CD4-positive, alpha-beta T cell treated with Interleukin-4 for 4 hours (primary cell): Measurements from ENCODE around the gene RGS14.
"Not testable (repeated sequence)": the region's sequence is repeated elsewhere in the genome, so short reads cannot be mapped to it uniquely, and the experiment has no call there.

Experiments
- DNase-seq: peaks from one replicate; pipeline ENCODE4 v3.0.0-alpha.2; 2020

RGS14 gene

GRCh38 chr5:177328545-177329231 is 29.0 kb upstream of the RGS14 start:
- DNase-seq = no peak

DNA sequence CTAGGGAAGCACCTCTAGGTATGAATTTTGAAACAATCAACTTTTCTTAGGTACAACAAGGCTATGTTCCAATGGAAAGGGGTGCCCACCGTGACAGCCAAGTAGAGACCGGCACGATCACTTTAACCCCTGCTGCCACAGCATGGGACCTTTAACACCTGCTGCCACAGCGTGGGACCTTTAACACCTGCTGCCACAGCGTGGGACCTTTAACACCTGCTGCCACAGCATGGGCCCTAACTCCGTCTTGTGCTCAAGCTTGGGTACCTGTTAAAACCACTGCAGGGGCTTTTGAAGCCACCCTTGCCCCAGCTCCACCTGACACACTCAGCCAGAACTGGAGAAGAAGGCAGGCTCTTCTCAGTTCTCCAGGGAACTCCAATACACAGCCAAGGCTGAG is 27.8 kb upstream of the RGS14 start:
- DNase-seq = no peak

DNA sequence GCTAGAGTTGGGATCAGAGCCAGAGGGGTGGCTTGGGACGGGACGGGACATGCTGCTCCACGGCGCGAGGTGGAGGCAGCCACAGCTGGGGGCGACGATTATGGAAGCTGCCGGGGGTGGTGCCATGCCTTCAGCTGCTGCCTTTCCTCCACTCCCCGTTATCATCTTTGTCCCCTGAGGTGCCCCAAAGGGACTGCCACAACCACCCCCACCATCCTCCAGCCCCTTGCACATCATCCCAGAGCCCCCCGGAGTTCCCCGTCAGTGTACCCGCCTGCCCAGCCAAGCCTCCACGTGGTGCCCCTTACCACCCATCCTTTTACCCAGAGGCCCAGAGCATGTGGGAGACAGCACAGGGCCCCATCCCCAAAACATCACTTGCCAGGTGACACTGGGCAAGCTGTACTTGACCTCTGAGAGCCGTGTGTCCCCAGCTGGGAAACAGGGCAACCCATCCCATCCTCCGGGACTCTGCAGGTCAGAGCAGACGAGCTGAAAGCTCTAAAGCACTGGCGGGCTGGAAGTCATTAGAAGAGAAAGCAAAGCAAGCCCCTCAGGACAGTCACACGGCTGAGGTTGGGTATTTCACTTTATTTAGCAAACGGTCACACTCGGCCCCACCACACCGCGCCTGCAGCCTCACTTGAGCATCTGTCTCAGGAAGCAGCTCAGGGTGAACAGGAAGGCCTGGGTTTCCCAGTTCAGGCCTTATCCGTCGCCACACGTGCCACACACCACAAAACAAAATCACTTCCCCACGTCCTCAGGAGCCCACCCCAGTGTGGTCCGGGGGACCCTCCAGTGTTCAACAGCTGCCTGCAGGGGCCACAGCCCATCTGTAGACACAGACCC is 26.5 kb upstream of the RGS14 start:
- DNase-seq = no peak

DNA sequence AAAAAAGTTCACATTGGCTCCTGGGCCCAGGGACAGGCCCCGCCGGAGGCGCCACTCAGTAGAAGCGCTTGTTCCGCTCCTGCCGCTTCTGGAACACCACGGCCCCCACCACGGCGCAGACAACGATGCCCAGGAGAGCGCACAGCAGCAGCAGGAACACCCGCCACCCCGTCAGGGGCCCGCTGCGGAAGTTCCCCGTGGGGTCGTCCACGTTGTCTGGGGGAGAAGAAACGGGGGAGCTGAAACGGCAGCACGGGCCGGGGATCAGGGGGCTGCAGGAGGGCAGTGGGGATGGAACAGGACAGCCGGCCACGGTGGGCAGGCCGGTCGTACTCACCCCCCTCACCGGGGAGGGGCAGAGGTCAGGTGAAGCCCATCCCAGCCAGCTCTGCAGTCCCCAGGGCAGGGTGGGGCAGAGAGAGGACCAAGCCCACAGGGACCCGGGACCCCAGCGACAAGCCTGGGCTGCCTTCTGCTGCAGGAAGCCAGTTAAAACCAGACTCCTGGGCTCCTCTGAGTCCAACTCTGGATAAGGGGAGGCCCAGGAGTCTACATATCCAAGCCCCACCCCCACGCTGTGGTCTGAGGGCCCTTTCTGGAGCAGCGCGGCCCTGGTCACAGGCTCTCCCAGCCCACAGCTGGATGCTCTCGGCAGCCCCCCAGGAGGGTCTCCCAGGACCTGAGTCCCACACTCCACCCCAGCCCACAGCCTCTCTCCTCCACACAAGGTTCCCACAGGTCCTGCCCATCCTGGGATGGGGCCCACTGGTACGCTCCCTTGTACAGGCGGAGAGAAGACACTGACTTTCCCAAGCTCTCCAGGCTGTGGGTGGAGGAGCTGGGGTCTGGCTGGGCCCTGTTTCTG is 25.5 kb upstream of the RGS14 start:
- no peak for DNase-seq

DNA sequence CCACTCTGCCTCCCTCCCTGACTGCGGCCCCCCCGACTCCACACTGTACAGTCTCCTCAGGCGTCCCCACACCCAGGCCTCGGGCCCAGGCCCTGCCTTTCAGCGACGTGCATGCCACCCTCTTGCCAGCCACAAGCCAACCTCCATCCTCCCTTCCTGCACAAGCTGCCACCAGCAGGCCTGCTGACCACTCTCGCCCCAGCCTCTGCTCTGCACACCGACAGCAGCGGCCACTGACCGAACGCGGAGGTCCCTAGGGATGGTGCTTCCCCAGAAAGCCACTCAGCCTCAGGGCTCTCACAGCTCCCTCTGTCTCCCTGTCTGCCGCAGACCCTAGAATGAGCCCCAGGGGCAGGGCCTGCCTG is 24.8 kb upstream of the RGS14 start:
- DNase-seq = no peak

DNA sequence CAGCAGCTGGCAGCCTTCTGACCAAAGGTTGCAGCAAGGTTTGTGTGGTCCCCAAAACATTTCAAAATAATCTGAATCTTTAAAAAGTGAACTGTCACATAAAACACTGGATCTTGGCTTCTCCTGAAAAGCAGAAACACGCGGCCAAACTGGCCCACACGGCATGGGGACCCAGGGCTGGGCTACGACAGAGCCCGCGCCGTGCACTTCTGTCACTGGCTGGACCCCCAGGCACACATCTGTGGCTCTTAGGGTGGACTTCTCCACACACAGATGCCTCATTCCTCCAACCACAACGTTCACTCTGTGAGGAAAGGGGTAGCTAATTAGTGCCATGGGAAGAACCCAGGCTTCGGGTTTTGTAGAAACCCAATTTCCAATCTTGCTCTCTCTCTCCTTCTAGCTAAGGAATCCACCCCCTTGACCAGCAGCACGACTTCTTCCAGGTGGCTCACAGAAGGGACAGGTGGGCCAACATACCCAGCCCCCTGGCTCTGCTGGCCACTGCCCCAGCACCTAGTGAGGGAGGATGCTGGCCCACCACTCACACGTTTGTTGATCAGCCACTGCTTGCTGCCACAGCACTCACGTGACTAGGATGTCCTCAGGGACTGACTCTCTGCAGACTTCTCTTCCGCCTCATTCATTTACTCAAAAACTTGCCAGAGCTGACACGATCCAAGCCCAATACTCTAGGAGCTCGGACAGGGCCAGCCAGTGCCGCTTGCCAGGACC is 24.1 kb upstream of the RGS14 start:
- DNase-seq = no peak

DNA sequence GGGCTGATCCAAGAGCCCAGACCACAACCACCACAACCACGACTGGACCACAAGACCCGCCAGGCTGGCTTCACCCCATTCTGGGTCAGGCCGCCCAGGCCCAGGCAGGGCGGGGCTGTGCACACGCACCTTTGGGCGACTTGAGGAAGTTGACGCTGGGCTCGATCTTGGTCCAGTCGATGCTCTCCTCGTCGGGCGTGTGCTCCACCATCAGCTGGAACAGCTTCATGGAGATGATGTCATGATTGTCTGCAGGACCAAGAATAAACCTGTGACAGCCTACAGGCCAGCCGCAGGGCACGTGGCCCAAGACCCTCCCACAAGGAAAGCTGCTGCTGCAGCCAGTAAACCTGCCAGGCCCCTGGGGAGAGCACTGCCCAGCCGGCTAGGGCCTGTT is 23.6 kb upstream of the RGS14 start:
- no peak for DNase-seq

GRCh38 chr5:177334781-177335700 is 22.7 kb upstream of the RGS14 start:
- DNase-seq = no peak

DNA sequence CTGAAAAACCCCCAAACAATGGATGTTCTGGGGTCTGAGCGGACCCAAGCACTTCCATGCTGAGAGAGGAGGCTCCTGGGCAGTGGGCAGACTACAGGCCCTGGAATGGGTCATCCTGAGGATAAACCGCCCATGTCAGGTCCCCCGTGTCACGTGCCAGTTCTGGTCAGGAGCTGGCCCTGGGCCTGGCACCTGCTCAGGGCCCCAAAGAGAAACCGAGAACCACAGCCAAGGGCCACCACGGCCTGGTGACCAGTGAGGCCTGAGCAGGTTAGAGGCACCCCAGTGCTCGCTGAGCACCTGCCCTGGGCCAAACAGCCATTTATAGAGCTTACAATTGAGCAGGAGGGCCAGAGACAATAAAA is 22.0 kb upstream of the RGS14 start:
- DNase-seq = no peak

- DNase-seq = no peak
Observed at GRCh38 chr5:177336112-177336511, 21.6 kb upstream of the RGS14 start.

DNA sequence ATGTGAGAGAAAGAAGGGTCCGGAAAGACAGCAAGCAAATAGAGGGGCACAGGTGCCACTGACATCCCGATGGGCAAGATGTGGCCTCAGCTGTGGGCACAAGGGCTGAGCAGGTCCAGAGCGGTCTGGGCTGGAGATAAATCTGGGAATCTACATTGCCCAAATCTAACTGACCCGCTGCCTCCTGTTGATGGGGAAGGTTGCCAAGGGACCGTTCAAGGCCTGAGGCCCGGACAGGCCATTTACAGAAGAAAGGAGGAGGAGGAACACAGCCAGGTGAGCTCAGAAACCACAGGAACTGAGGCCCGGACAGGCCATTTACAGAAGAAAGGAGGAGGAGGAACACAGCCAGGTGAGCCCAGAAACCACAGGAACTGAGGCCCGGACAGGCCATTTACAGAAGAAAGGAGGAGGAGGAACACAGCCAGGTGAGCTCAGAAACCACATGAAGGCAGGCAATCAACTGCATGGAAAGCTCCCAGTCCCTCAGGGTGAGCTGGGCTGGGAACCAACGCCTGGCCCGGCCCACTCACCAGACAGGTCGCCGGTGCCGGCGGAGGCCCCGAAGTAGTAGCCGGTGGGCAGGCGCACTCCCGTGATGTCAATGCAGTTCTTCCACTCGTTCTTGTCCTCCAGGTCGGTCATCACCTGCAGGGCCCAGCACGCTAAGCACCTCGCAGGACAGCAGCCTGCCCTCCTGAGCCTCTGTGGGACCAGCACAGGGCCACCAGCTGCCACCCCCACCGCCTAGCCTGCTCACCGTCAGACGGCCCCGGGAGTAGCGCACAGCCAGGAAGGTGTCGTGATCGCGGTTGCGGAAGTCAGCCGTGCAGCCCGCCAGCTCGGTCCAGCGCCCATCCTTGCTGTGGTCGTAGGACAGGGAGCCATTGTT is 20.9 kb upstream of the RGS14 start:
- no peak for DNase-seq

GRCh38 chr5:177338251-177339106 is 19.2 kb upstream of the RGS14 start:
- no peak for DNase-seq

- no peak for DNase-seq
Observed at GRCh38 chr5:177339107-177339638, 18.6 kb upstream of the RGS14 start.

DNA sequence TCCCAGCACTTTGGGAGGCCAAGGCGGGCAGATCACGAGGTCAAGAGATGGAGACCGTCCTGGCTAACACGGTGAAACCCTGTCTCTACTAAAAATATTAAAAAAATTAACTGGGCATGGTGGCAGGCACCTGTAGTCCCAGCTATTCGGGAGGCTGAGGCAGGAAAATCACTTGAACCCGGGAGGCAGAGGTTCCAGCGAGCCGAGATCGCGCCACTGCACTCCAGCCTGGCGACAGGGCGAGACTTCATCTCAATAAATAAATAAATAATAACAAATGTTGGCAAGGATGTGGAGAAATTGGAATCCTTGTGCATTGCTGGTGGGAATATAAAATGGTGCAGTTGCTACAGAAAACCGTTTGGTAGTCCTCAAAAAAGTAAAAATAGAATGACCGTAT is 14.7 kb upstream of the RGS14 start:
- DNase-seq = not testable (repeated sequence)

DNA sequence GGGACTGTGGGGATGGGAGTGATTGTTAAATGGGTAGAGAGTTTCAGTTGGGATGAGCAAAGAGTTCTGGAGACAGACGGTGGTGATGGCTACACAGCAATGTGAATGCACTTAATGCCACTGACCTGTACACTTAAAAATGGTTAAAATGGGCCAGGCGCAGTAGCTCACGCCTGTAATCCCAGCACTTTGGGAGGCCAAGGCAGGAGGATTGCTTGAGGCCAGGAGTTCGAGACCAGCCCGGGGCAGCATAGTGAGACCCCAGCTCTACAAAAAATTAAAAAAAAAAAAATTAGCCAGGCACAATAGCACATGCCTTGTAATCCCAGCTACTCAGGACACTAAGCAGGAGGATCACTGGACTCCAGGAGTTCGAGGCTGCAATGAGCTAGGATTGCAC is 13.9 kb upstream of the RGS14 start:
- no peak for DNase-seq

DNA sequence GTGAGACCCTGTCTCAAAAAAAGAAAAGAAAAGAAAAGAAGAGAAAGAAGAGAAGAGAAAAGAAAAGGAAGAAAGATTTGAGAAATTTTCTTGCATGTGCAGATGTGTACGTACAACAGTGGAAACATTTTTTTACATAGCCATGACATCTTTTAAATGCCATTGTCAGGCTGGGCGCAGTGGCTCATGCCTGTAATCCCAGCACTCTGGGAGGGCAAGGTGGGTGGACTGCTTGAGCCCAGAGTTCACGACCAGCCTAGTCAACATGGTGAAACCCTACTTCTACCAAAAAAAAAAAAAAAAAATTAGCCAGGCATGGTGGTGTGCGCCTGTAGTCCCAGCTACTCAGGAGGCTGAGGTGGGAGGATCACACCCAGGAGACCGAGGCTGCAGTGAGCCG is 12.8 kb upstream of the RGS14 start:
- no peak for DNase-seq

GRCh38 chr5:177346820-177347219 is 10.9 kb upstream of the RGS14 start:
- DNase-seq = no peak

DNA sequence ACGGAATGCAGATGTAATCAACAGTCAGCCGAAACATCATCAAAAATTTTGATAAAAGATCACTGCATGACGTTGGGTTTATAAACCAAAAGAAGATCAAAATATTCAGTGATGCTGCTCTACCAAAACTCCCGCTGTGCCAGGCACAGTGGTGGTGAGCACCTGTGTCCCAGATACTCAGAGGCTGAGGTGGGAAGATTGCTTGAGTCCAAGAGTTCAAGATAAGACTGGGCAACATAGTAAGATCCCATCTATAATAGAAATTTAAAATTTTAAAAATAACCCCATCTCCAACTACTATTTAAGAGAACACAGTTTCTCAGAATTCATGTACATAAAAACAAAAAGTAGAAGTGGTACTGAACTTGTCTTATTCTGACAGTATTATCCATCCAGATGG is 10.0 kb upstream of the RGS14 start:
- no peak for DNase-seq

DNA sequence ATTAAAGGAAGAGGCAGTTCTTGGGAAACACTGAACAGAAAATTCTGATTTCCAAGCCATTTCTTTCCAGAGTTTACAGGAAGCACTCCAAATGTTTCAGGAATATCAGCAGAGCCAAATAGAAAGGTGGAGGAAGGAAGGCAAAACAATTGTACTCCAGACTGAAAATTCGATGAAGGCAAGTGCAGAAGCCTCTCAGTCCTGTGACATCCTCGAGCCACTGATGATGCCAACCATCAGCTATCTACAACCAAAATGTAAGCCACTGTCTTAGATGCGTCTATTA is 8.4 kb upstream of the RGS14 start:
- no peak for DNase-seq

DNA sequence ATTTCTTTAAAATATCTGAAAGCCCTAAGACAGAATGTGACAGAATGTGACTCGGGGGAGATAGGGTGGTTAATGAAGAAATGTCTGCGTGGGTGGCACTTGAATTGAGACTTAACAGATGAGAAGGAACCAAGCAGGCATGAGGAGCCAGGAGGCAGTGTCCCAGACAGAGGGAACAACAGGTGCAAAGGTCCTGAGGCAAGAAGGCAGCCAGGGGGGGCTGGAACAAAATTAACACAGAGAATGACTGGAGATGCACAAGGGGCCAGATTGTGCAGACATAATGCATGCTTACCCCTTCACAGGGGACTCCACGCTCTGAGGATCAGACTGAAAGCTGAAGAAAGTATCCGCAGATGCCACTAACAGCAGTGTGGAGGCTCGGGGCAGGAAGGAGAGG is 8.0 kb upstream of the RGS14 start:
- DNase-seq = no peak
